ENCODE results near the gene DNAJC3.
"Not testable (repeated sequence)": the region's sequence is repeated elsewhere in the genome, so short reads cannot be mapped to it uniquely, and the experiment has no call there.

The DNAJC3 gene, protein sequence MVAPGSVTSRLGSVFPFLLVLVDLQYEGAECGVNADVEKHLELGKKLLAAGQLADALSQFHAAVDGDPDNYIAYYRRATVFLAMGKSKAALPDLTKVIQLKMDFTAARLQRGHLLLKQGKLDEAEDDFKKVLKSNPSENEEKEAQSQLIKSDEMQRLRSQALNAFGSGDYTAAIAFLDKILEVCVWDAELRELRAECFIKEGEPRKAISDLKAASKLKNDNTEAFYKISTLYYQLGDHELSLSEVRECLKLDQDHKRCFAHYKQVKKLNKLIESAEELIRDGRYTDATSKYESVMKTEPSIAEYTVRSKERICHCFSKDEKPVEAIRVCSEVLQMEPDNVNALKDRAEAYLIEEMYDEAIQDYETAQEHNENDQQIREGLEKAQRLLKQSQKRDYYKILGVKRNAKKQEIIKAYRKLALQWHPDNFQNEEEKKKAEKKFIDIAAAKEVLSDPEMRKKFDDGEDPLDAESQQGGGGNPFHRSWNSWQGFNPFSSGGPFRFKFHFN

GRCh38 chr13:95676762-95677563 is at the start of gene DNAJC3:
Gene DNAJC3 (plus strand): TSS chr13:95677139. CDS start chr13:95677256, 117 bp downstream.
- DNase-seq (ENCODE audit: low read depth in 2 of 2): peak; percentile 93 to 98

GRCh38 chr13:95627590-95627989 is 49.3 kb upstream of the DNAJC3 start:
- no peak for DNase-seq (ENCODE audit: low read depth in 2 of 2)

DNA sequence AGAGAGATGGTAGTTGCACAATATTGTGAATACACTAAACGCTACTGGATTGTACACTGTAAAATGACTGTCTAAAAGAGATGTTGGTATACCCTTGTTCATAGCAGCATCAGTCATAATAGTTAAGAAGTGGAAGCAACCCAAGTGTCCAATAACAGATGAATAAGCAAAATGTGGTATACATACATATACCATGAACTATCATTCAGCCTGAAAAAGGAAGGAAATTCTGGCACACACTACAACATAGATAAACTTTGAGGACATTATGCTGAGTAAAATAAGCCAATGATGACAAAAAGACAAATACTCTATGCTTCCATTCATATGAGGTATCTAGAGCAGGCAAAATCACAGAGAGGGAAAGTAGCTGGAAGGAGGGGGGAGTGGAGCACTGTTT is 48.5 kb upstream of the DNAJC3 start:
- DNase-seq (ENCODE audit: low read depth in 2 of 2): no peak

DNA sequence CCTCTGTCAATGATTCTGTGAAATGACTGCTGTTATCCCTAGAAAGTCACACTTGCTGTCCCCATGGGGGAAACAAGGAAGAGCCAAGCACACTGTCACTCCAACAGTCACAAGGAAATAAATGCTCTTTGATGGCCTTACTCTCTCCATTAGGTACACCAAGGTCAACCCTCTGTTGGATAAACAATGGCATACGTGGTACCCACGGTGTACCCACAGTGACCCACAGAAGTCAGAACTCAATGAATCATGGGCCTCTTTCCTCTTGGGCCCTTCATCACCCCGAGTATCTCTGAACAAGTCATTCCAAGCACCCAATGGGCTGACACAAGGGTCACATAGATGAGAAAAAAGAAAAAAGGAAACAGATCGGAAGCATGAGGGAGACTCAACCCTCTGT is 47.9 kb upstream of the DNAJC3 start:
- DNase-seq (ENCODE audit: low read depth in 2 of 2): no peak

GRCh38 chr13:95630593-95630992 is 46.3 kb upstream of the DNAJC3 start:
- DNase-seq (ENCODE audit: low read depth in 2 of 2): no peak

DNA sequence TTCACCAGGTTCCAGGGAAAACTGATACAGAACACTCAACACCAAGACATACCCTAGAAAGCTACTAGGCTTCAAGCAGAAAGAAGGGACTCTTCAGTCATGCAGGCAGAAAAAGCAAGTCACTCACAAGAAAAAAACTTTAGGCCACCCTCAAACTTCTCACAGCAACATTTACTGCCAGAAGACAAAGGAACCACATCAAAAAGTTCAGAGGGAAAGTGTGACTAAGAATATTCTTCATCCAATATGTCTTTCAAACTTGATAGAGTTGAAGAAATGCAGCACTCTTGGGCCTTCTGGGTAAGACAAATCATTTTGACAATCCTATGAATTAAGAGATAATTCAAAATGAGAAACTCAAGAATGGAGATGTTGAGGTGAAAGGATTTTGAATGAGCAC is 40.1 kb upstream of the DNAJC3 start:
- DNase-seq (ENCODE audit: low read depth in 2 of 2): no peak

GRCh38 chr13:95641291-95642027 is 35.5 kb upstream of the DNAJC3 start:
- no peak for DNase-seq (ENCODE audit: low read depth in 2 of 2)

DNA sequence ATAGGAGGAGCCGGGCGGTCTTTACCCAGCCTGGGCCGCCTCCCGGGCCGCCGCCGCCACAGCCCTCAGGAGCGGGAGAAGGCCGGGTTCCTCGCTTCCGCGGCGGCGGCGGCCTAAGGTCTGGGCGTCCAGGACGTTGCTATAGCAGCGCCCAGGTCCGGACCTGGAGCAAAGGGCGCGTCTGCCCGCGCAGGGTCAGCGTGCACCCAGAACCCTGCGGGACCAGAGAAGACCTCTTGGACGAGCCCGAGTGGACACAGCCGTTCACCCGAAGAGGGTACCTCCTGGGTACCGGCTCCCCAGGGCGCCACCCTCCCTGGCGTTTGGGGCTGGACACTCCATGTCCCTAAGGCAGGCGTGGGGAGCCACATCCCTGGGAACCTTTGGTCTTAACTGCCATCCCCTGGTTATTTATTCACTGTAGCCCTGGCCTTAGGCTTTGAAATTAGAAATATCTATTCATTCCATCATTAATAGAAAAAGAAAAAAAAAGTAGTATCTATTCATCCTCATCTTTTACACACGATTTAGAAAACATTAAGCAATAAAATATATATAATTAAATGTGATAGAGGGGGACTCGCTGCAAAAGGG is 34.8 kb upstream of the DNAJC3 start:
- no peak for DNase-seq (ENCODE audit: low read depth in 2 of 2)

- DNase-seq (ENCODE audit: low read depth in 2 of 2): no peak
These were observed 33.9 kb upstream of the DNAJC3 start for GRCh38 chr13:95642999-95643398.

DNA sequence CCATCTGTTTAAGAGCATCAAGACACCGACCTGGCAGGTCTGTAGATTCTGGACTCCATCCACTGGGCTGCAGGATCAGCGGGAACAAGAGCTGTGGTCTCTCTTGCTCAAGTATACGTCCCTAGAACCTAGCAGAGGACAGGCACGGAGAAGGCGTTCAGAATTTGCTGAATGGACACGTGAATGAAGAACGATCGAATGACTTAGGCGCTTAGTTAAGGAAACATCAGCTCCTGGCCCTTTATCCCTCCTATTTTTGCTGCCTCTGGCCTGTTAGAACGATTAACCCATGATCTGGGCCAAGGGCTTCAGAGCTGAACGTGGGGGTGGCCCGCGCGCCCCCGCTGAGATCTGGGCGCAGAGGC is 33.4 kb upstream of the DNAJC3 start:
- no peak for DNase-seq (ENCODE audit: low read depth in 2 of 2)

GRCh38 chr13:95643936-95644598 is 32.9 kb upstream of the DNAJC3 start:
- no peak for DNase-seq (ENCODE audit: low read depth in 2 of 2)

DNA sequence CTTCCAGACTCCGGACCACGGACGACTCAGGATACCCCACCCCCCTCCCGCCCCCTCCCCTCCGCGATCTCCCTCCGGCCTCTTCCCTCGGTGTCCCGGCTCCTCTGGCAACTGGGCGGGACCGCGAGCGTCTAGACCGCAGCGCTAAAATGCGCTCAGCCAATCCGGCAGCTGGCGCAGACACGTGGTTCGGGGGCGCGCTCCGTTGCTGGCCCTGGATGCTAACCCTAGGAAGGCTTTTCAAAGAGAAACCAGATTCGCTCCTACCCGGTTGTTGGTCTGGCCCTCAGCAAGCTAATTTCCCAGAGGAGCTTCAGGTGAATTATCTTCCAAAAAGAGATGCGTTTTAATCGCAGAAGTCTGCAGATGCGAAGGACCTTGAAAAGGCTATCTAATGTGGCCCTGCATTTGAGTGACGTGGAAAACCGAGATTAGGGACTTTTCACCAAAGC is 32.3 kb upstream of the DNAJC3 start, which contains the start of gene DZIP1:
TSS of gene DZIP1 (minus strand) at position 106 of the 452 bp plus-strand sequence. CDS start 2,677 bp downstream, outside the sequence.
- peak in 1 of 2 donors; percentile 27 for DNase-seq (ENCODE audit: low read depth in 2 of 2)

GRCh38 chr13:95647321-95647720 is 29.6 kb upstream of the DNAJC3 start:
- no peak for DNase-seq (ENCODE audit: low read depth in 2 of 2)

GRCh38 chr13:95650696-95651095 is 26.2 kb upstream of the DNAJC3 start:
- no peak for DNase-seq (ENCODE audit: low read depth in 2 of 2)

DNA sequence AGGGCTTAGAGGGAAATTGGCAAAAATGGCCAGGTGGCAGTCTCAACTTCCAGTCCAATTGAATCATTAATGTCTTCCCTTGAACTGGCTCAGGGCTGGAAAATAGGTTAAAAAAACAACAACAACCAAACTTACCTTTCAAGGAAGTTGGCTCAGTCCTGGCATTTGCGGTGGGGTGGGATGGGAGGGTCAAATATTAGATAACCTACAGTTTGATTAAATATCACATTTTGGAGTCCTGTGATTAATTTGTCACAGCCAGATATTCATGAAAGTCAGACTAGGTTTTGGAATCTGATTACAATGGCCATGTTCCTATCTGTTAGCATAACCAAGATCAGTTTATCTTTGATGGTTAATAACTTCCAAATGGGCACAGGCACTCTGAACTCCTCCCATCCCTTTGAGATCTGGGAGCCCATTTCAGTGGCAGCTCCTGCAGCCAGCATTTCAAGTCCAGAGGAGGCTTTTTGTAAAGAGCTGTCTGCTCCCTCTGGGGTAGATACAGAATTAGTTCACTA is 24.6 kb upstream of the DNAJC3 start:
- DNase-seq (ENCODE audit: low read depth in 2 of 2): no peak

DNA sequence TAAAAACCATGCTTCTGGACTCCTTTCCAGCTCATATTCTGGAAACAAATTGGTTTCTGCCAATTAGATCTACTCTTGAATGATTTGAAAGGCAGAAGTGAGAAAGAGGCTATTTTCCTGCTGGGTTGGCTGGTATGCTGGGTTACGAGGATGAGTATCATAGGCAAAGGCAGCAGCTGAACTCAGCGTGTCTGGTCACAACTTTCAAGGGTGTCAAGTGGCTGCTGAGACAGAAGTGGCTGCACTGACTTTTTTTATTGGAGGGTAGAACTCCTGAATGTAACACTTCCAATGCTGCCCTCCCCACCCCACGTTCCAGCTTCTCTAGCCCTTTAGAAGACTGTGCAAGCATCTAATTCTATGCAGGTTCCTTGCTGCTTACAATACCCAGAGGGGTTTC is 24.1 kb upstream of the DNAJC3 start:
- DNase-seq (ENCODE audit: low read depth in 2 of 2): no peak

DNA sequence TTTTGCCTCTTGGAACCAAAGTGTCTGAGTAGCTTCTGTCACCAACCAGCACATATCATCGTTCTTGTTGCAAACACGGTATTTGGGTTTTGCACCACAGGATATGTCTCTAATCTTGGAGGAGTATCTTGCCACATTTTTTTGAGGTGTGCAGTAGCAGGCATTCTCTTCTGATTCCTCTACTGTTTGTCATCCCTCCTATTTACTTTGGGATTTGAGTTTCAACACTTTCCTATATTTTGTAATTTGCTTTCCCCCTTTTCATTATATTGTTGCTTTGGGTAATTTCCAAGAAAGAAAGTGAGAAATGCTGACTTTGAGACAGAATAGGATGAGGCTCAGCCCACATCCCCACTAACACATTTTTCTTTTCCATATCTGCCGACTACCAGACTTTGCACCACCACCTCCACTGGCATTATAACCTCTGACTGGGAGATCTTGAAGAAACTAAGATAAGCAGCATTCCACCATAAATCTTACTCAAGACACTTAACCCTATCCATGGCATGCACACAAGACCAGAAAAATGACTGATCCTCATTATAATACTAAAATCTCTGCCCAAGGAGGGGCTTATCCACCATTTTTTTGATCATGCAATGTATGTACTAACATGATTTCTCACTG is 20.4 kb upstream of the DNAJC3 start:
- no peak for DNase-seq (ENCODE audit: low read depth in 2 of 2)

- DNase-seq (ENCODE audit: low read depth in 2 of 2): no peak
These were observed 17.4 kb upstream of the DNAJC3 start for GRCh38 chr13:95659500-95659899.

- no peak for DNase-seq (ENCODE audit: low read depth in 2 of 2)
These were observed 15.9 kb upstream of the DNAJC3 start for GRCh38 chr13:95660981-95661581.

GRCh38 chr13:95667235-95667634 is 9.7 kb upstream of the DNAJC3 start:
- DNase-seq (ENCODE audit: low read depth in 2 of 2): not testable (repeated sequence)

All from stimulated activated CD4-positive, alpha-beta T cell treated with anti-CD3 and anti-CD28 coated beads, Interleukin-4, amount 100 ng/mL, for 48 hours (primary cell).